ENCODE results near the gene ACLY. TPM values are rescaled to one million over a fixed set of nuclear protein-coding genes. Genes with fewer than 3 reads are reported as not detected.

The ACLY gene
- total RNA-seq, 4 donors from 2014 or later = 91.6 to 133 (median 111) TPM

- DNase-seq (ENCODE audit: low spot score) (no peak), ATAC-seq (ENCODE audit: low FRiP score) (no peak)
- no peak for TF ChIP-seq CTCF (IDR thresholded peaks at IDR 0.05)
Measured at GRCh38 chr17:41909088-41909487, 9.7 kb downstream of the ACLY start.

GRCh38 chr17:41907633-41908539 is 10.9 kb downstream of the ACLY start:
- ATAC-seq (ENCODE audit: low FRiP score) = no peak
- no peak for DNase-seq (ENCODE audit: low spot score)
- TF ChIP-seq CTCF (IDR thresholded peaks at IDR 0.05) = no peak

GRCh38 chr17:41907185-41907556 is 11.6 kb downstream of the ACLY start:
- no peak for TF ChIP-seq CTCF (IDR thresholded peaks at IDR 0.05)
- DNase-seq (ENCODE audit: low spot score) (no peak), ATAC-seq (ENCODE audit: low FRiP score) (peak; percentile 69)

- no peak for TF ChIP-seq CTCF (IDR thresholded peaks at IDR 0.05)
- DNase-seq (ENCODE audit: low spot score) (no peak), ATAC-seq (ENCODE audit: low FRiP score) (peak; percentile 34)
Measured at GRCh38 chr17:41906465-41907184, 12.1 kb downstream of the ACLY start.

- no peak for DNase-seq (ENCODE audit: low spot score)
- ATAC-seq (ENCODE audit: low FRiP score) = no peak
- TF ChIP-seq CTCF (IDR thresholded peaks at IDR 0.05) = no peak
Measured at GRCh38 chr17:41905172-41905571, 13.6 kb downstream of the ACLY start.

GRCh38 chr17:41904242-41904841 is 14.4 kb downstream of the ACLY start:
- DNase-seq (ENCODE audit: low spot score) = no peak
- ATAC-seq (ENCODE audit: low FRiP score) = no peak
- TF ChIP-seq CTCF (IDR thresholded peaks at IDR 0.05) = no peak
